Stimulated activated CD8-positive, alpha-beta memory T cell treated with anti-CD3 and anti-CD28 coated beads, Interleukin-15, amount 100 ng/mL, for 48 hours (primary cell): ENCODE results near the gene TTYH3.
"Not testable (repeated sequence)": the region's sequence is repeated elsewhere in the genome, so short reads cannot be mapped to it uniquely, and the experiment has no call there.

Experiments used
- DNase-seq, 2 donors: peaks; one replicate each; pipeline ENCODE4 v3.0.0-alpha.2; 2020; ENCODE audit warnings: low read depth in 2 of 2

The TTYH3 gene

GRCh38 chr7:2631946-2632732 is at the start of gene TTYH3:
TSS of gene TTYH3 (plus strand) at chr7:2631986. CDS start at chr7:2632156, 170 bp downstream.
- DNase-seq = no peak

GRCh38 chr7:2582006-2582735 is 49.6 kb upstream of the TTYH3 start:
- DNase-seq = no peak

- no peak for DNase-seq
These were observed 47.8 kb upstream of the TTYH3 start for GRCh38 chr7:2583798-2584580.

- DNase-seq = no peak
These were observed 46.3 kb upstream of the TTYH3 start for GRCh38 chr7:2585446-2585845.

- DNase-seq = no peak
These were observed 45.3 kb upstream of the TTYH3 start for GRCh38 chr7:2586326-2587020.

GRCh38 chr7:2587134-2587533 is 44.7 kb upstream of the TTYH3 start:
- no peak for DNase-seq

GRCh38 chr7:2587778-2588177 is 44.0 kb upstream of the TTYH3 start:
- DNase-seq = no peak

GRCh38 chr7:2589341-2589740 is 42.4 kb upstream of the TTYH3 start:
- no peak for DNase-seq

GRCh38 chr7:2589941-2590340 is 41.8 kb upstream of the TTYH3 start:
- not testable (repeated sequence) for DNase-seq

GRCh38 chr7:2592375-2592865 is 39.4 kb upstream of the TTYH3 start:
- no peak for DNase-seq

GRCh38 chr7:2593036-2593727 is 38.6 kb upstream of the TTYH3 start:
- DNase-seq = no peak

GRCh38 chr7:2594599-2594998 is 37.2 kb upstream of the TTYH3 start:
- no peak for DNase-seq

- DNase-seq = no peak
These were observed 36.4 kb upstream of the TTYH3 start for GRCh38 chr7:2595258-2595860.

GRCh38 chr7:2596464-2597272 is 35.1 kb upstream of the TTYH3 start:
- no peak for DNase-seq

GRCh38 chr7:2597273-2597640 is 34.5 kb upstream of the TTYH3 start:
- DNase-seq = no peak

- no peak for DNase-seq
These were observed 33.5 kb upstream of the TTYH3 start for GRCh38 chr7:2598154-2598823.

- no peak for DNase-seq
These were observed 30.7 kb upstream of the TTYH3 start for GRCh38 chr7:2601065-2601464.

- no peak for DNase-seq
These were observed 29.9 kb upstream of the TTYH3 start for GRCh38 chr7:2601907-2602306.

GRCh38 chr7:2602406-2603043 is 29.3 kb upstream of the TTYH3 start:
- no peak for DNase-seq
